Aorta (tissue), 5 donors: ENCODE results near the gene TCOF1. TPM values are rescaled to one million over a fixed set of nuclear protein-coding genes. Genes with fewer than 3 reads are reported as not detected.

Source experiments
- ATAC-seq: fragments of 200-7000 bp; cut with Tn5 transposase; one replicate; pipeline ENCODE4 v1.9.1; 2022; ENCODE audit warnings: moderate library complexity; ENCODE audit not compliant: low FRiP score
- DNase-seq, 2 donors: peaks; one replicate each; pipeline ENCODE4 v3.0.0-alpha.2; 2020
- H3K27ac ChIP-seq, 2 donors: one replicate each; pipeline ENCODE4 v1.5.1; 2013; ENCODE audit warnings: low read length in 2 of 2, mild to moderate bottlenecking in 2 of 2, moderate library complexity in 2 of 2, control low read depth in 1 of 2, inconsistent platforms in 1 of 2, low read depth in 1 of 2
- H3K27me3 ChIP-seq, 2 donors: one replicate each; pipeline ENCODE4 v1.6.1; 2013; ENCODE audit warnings: control low read depth in 1 of 2, low read length in 1 of 2, mild to moderate bottlenecking in 1 of 2, moderate library complexity in 1 of 2; ENCODE audit not compliant: insufficient read depth in 2 of 2, control insufficient read depth in 1 of 2
- H3K36me3 ChIP-seq, 2 donors: one replicate each; pipeline ENCODE4 v1.6.1; 2013; ENCODE audit warnings: control low read depth in 1 of 2, low read length in 1 of 2, mild to moderate bottlenecking in 1 of 2; ENCODE audit not compliant: insufficient read depth in 2 of 2, control insufficient read depth in 1 of 2
- H3K4me1 ChIP-seq, 2 donors: one replicate each; pipeline ENCODE4 v1.6.1; 2013; ENCODE audit warnings: low read length in 2 of 2, control low read depth in 1 of 2, mild to moderate bottlenecking in 1 of 2, moderate library complexity in 1 of 2; ENCODE audit not compliant: insufficient read depth in 2 of 2, control insufficient read depth in 1 of 2
- H3K4me3 ChIP-seq, 2 donors: one replicate each; pipeline ENCODE4 v1.5.1; 2013; ENCODE audit warnings: low read length in 2 of 2, control low read depth in 1 of 2, mild to moderate bottlenecking in 1 of 2
- H3K9me3 ChIP-seq: one replicate; pipeline ENCODE4 v1.6.1; 2013; ENCODE audit warnings: mild to moderate bottlenecking, low read length; ENCODE audit not compliant: control insufficient read depth
- WGBS, 2 donors: extraction: QIAGEN DNeasy Blood & Tissue Kit; methylation state at CpG; one replicate each; pipeline ENCODE4 v1.1.7; 2013; 5-methylcytosine and 5-hydroxymethylcytosine counted together
- intact Hi-C, 2 donors: fragments of 100-400 bp; cut with DNase I; formaldehyde crosslinking; loops; one replicate each; pipeline versions ENCODE4 v1.14.2 to v1.15.0; 2022
- polyA plus RNA-seq, 2 donors: library from polyadenylated mRNA; stranded (reverse); fragments of 200-250 nt; gene quantifications; one replicate each; pipeline ENCODE4 v1.2.3, GENCODE V29; 2013
- total RNA-seq, 2 donors: library from RNA; stranded (reverse); fragmentation: NEBNext Ultra II Directional; extraction: Animal tissue kit (Norgen Biotek cat#: 25700); gene quantifications; one replicate each; pipeline ENCODE4 v1.2.1, GENCODE V29; 2021
- donor health status: healthy with polysubstance abuse.
- donor health status: Bipolar disorder and iron deficiency.
- donor health status: DM: no; HTN: no; CAD: no.
- donor health status: DM: no; HTN: no; CAD: no.
- donor health status: DM: yes; HTN: yes; CAD: no.

Gene TCOF1
- total and polyA plus RNA-seq, 4 donors = 8.0 to 31.9 (median 27.0) TPM

GRCh38 chr5:150321784-150322183, 35.7 kb upstream of the TCOF1 start:
- Histone ChIP-seq H3K4me3 (no peak overlapping the region), H3K27me3 (no peaks in the 10 kb centered on the region), H3K9me3 (no peaks in the 10 kb centered on the region), H3K4me1 (no peaks in the 10 kb centered on the region), H3K27ac (no peak overlapping the region), H3K36me3 (no peaks in the 10 kb centered on the region)
- ATAC-seq = no peak
- intact Hi-C loops = no loop called here
- 91 to 92% methylated on average over 1 of the region's 1 CpG for WGBS, 2 donors
- no peak for DNase-seq

GRCh38 chr5:150322202-150322601, 35.3 kb upstream of the TCOF1 start:
- Histone ChIP-seq H3K36me3 (no peaks in the 10 kb centered on the region), H3K4me3 (no peak overlapping the region), H3K4me1 (no peaks in the 10 kb centered on the region), H3K9me3 (no peaks in the 10 kb centered on the region), H3K27me3 (no peaks in the 10 kb centered on the region), H3K27ac (no peak overlapping the region)
- intact Hi-C loops = no loop called here
- ATAC-seq (no peak), DNase-seq (no peak)

GRCh38 chr5:150323092-150323491, 34.4 kb upstream of the TCOF1 start:
- no peak for ATAC-seq
- WGBS, 2 donors = 90 to 94% methylated on average over 6 of the region's 6 CpGs

GRCh38 chr5:150323819-150324218, 33.7 kb upstream of the TCOF1 start:
- intact Hi-C loops = no loop called here

More at GRCh38 chr5:150323092-150323491, 34.4 kb upstream of the TCOF1 start:
- H3K36me3 ChIP-seq = no peaks in the 10 kb centered on the region
- no peak overlapping the region for H3K27ac ChIP-seq
- H3K27me3 ChIP-seq = no peaks in the 10 kb centered on the region
- H3K4me1 ChIP-seq = no peaks in the 10 kb centered on the region
- no peak for DNase-seq
- H3K9me3 ChIP-seq = no peaks in the 10 kb centered on the region
- intact Hi-C loops = no loop called here
- no peak overlapping the region for H3K4me3 ChIP-seq

DNA sequence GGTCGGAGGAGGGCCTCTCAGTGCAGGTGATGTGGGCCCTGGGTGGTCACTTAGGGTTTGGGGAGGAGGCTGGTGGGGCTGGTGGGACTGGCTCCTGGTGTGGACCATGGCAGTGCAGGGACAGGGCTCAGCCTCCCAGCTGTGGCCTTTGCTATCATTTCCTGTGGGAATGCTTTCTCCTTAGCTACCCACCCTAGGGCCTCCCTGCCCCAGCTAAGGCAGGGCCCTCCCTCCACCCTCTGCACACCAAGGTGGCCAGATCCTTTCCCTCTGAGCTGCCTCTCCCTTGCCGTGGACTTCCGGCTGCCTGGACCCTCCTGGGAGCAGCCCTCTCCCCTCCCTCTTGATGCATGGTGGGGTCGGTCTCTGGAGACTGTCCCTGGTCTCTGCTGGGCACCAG, 32.1 kb upstream of the TCOF1 start:
- DNase-seq (no peak), ATAC-seq (no peak)
- no peaks in the 10 kb centered on the region for H3K27me3 ChIP-seq
- no peaks in the 10 kb centered on the region for H3K4me1 ChIP-seq
- H3K27ac ChIP-seq = no peak overlapping the region
- 85 to 87% methylated on average over 4 of the region's 4 CpGs for WGBS, 2 donors
- intact Hi-C loops = no loop called here
- H3K4me3 ChIP-seq = no peak overlapping the region
- no peaks in the 10 kb centered on the region for H3K9me3 ChIP-seq
- H3K36me3 ChIP-seq = no peaks in the 10 kb centered on the region

More at GRCh38 chr5:150323819-150324218, 33.7 kb upstream of the TCOF1 start:
- no peaks in the 10 kb centered on the region for H3K36me3 ChIP-seq
- no peaks in the 10 kb centered on the region for H3K9me3 ChIP-seq
- 70 to 80% methylated on average over 8 of the region's 8 CpGs for WGBS, 2 donors
- DNase-seq = no peak
- no peaks in the 10 kb centered on the region for H3K27me3 ChIP-seq
- no peak for ATAC-seq
- H3K27ac ChIP-seq = no peak overlapping the region
- no peaks in the 10 kb centered on the region for H3K4me1 ChIP-seq
- H3K4me3 ChIP-seq = no peak overlapping the region

- DNase-seq (no peak), ATAC-seq (no peak)
- no peaks in the 10 kb centered on the region for H3K4me1 ChIP-seq
- H3K36me3 ChIP-seq = no peaks in the 10 kb centered on the region
- H3K27ac ChIP-seq = no peak overlapping the region
- H3K4me3 ChIP-seq = no peak overlapping the region
- intact Hi-C loops = no loop called here
- no peaks in the 10 kb centered on the region for H3K27me3 ChIP-seq
- 73% methylated on average over 2 of the region's 2 CpGs for WGBS, 2 donors
- H3K9me3 ChIP-seq = no peaks in the 10 kb centered on the region
Measured at GRCh38 chr5:150326707-150327106, 30.8 kb upstream of the TCOF1 start.

DNA sequence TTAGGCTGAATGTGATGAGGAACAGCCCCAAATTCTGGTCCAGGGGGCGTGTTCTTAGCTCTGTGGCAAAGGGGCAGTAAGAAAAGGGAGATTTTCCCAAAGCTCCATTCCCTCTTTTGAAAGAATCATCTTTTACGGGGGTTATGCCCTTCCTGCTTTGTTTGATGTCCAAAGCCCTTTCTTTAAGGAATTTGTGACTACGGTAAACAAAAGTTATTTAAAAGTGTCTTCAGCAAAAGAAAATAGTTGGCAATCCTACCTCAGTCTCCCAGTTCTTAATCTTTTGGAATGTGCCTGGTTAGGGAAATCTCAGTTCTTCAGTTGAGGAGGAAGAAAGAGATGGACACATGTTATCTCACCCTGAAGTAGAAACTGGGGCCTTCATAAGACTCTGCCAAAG, 30.4 kb upstream of the TCOF1 start:
- WGBS, 2 donors = 75 to 78% methylated on average over 3 of the region's 3 CpGs
- Histone ChIP-seq H3K4me3 (no peak overlapping the region), H3K36me3 (no peaks in the 10 kb centered on the region), H3K4me1 (no peaks in the 10 kb centered on the region), H3K27me3 (no peaks in the 10 kb centered on the region), H3K27ac (no peak overlapping the region), H3K9me3 (no peaks in the 10 kb centered on the region)
- intact Hi-C loops = no loop called here
- no peak for ATAC-seq
- DNase-seq = no peak

DNA sequence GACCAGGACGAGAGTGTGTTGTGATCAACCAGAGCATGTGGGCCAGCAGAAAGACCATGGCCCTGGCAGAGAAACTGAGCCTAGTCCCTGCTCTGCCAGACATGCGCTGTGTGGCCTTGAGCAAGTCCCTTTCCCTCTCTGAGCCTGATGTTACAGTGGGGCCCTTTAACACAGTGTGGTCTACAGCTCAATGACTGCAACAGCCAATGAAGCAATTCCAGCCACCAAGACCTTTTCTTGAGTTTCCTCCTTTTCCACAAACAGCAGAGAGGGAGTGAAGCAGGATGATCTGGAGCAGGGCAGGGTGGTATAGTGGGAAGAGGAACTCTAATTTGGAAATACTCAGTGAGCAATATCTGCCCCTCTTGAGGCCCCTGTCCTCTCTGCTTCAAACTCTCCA, 29.0 kb upstream of the TCOF1 start:
- Histone ChIP-seq H3K4me1 (no peaks in the 10 kb centered on the region), H3K36me3 (no peaks in the 10 kb centered on the region), H3K4me3 (no peak overlapping the region), H3K9me3 (no peaks in the 10 kb centered on the region), H3K27me3 (no peaks in the 10 kb centered on the region), H3K27ac (no peak overlapping the region)
- ATAC-seq = no peak
- intact Hi-C loops = no loop called here
- no peak for DNase-seq
- WGBS, 2 donors = 95 to 97% methylated on average over 2 of the region's 2 CpGs

GRCh38 chr5:150329038-150329437, 28.5 kb upstream of the TCOF1 start:
- no peaks in the 10 kb centered on the region for H3K36me3 ChIP-seq

More at GRCh38 chr5:150329038-150329437, 28.5 kb upstream of the TCOF1 start:
- intact Hi-C loops = no loop called here
- 64 to 73% methylated on average over 2 of the region's 2 CpGs for WGBS, 2 donors
- ATAC-seq (no peak), DNase-seq (no peak)
- no peak overlapping the region for H3K27ac ChIP-seq
- no peaks in the 10 kb centered on the region for H3K4me1 ChIP-seq
- no peaks in the 10 kb centered on the region for H3K9me3 ChIP-seq
- H3K4me3 ChIP-seq = no peak overlapping the region
- no peaks in the 10 kb centered on the region for H3K27me3 ChIP-seq
